ENCODE results near the gene PLCB1.

Gene PLCB1

GRCh38 chr20:8860011-8860495, 728.0 kb downstream of the PLCB1 start:
- H3K27ac ChIP-seq = no peak overlapping the region
- no peaks in the 10 kb centered on the region for H3K27me3 ChIP-seq

GRCh38 chr20:8862092-8862491, 730.0 kb downstream of the PLCB1 start:
- Histone ChIP-seq H3K36me3 (no peaks in the 10 kb centered on the region), H3K9me3 (no peaks in the 10 kb centered on the region), H3K4me3 (ENCODE audit: low read depth in 1 of 2, low read length in 1 of 2) (no peak overlapping the region), H3K4me1 (ENCODE audit: control insufficient read depth in 1 of 2, insufficient read depth in 1 of 2, low read depth in 1 of 2, low read length in 1 of 2) (no peaks in the 10 kb centered on the region), H3K27ac (no peak overlapping the region), H3K27me3 (no peaks in the 10 kb centered on the region)
- no peak for TF ChIP-seq CTCF (IDR thresholded peaks at IDR 0.05)

More at GRCh38 chr20:8860011-8860495, 728.0 kb downstream of the PLCB1 start:
- no peak for TF ChIP-seq CTCF (IDR thresholded peaks at IDR 0.05)
- Histone ChIP-seq H3K4me1 (ENCODE audit: control insufficient read depth in 1 of 2, insufficient read depth in 1 of 2, low read depth in 1 of 2, low read length in 1 of 2) (no peaks in the 10 kb centered on the region), H3K9me3 (no peaks in the 10 kb centered on the region), H3K36me3 (no peaks in the 10 kb centered on the region), H3K4me3 (ENCODE audit: low read depth in 1 of 2, low read length in 1 of 2) (no peak overlapping the region)

GRCh38 chr20:8865636-8866035, 733.6 kb downstream of the PLCB1 start:
- TF ChIP-seq CTCF (IDR thresholded peaks at IDR 0.05) = no peak
- Histone ChIP-seq H3K4me1 (ENCODE audit: control insufficient read depth in 1 of 2, insufficient read depth in 1 of 2, low read depth in 1 of 2, low read length in 1 of 2) (no peaks in the 10 kb centered on the region), H3K27ac (no peak overlapping the region), H3K4me3 (ENCODE audit: low read depth in 1 of 2, low read length in 1 of 2) (no peak overlapping the region), H3K9me3 (no peaks in the 10 kb centered on the region), H3K27me3 (no peaks in the 10 kb centered on the region), H3K36me3 (no peaks in the 10 kb centered on the region)

GRCh38 chr20:8867038-8867740, 735.1 kb downstream of the PLCB1 start:
- Histone ChIP-seq H3K9me3 (no peaks in the 10 kb centered on the region), H3K27ac (no peak overlapping the region), H3K27me3 (no peaks in the 10 kb centered on the region), H3K4me3 (ENCODE audit: low read depth in 1 of 2, low read length in 1 of 2) (no peak overlapping the region), H3K4me1 (ENCODE audit: control insufficient read depth in 1 of 2, insufficient read depth in 1 of 2, low read depth in 1 of 2, low read length in 1 of 2) (no peaks in the 10 kb centered on the region), H3K36me3 (no peaks in the 10 kb centered on the region)
- no peak for TF ChIP-seq CTCF (IDR thresholded peaks at IDR 0.05)

GRCh38 chr20:8870652-8871051, 738.6 kb downstream of the PLCB1 start:
- H3K9me3 ChIP-seq = no peaks in the 10 kb centered on the region
- no peak overlapping the region for H3K27ac ChIP-seq
- H3K36me3 ChIP-seq = no peaks in the 10 kb centered on the region
- H3K4me1 ChIP-seq (ENCODE audit: control insufficient read depth in 1 of 2, insufficient read depth in 1 of 2, low read depth in 1 of 2, low read length in 1 of 2) = no peaks in the 10 kb centered on the region
- H3K4me3 ChIP-seq (ENCODE audit: low read depth in 1 of 2, low read length in 1 of 2) = no peak overlapping the region
- no peak for TF ChIP-seq CTCF (IDR thresholded peaks at IDR 0.05)
- no peaks in the 10 kb centered on the region for H3K27me3 ChIP-seq

Measured in neutrophil (primary cell).